GM19035 (cell line): ENCODE data around the gene PCYT1A.
"Not testable (repeated sequence)": the region's sequence is repeated elsewhere in the genome, so short reads cannot be mapped to it uniquely, and the experiment has no call there.

Experiments used
- ATAC-seq: cut with Tn5 transposase; IDR thresholded peaks from one replicate; pipeline ENCODE4 v1.9.1; 2021; ENCODE audit not compliant: unreplicated experiment

The PCYT1A gene

DNA sequence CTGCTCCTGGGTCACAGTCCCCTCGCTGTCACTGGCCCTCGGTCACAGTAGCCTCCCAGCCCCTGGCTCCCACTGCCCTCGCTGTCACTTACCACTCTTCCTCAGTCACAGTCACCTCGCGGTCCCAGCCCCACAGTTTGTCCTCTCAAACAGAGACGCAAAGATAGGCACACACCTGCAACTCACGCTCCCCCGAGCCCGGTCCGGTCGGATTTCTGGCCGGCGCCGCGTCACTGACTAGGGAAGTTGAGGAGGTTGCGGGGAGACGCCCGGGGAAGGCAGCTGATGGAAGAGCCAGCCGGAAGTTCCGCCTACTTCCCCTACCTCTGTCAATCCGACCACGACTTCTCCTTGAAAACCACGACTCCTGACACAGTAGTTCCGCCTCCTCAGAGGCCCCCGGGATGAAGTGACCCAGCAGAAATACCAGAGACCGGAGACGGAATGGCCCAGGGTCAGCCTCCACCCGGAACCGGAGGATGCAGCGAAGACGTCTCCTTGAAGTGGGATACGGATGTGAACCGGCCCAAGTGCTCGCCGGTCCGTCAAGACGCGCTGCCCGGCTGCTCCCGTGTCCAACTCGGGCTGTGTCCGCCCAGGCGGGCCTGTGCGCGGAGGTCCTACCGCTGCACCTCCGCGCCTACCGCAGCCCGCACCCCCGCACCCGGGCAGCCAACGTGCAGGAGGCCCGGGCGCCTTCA is at the start of gene PCYT1A:
Gene PCYT1A, minus strand, starts transcription at position 287 of the 701 bp plus-strand sequence. CDS start 17,195 bp downstream, outside the sequence.
- ATAC-seq, result peak; percentile 86

DNA sequence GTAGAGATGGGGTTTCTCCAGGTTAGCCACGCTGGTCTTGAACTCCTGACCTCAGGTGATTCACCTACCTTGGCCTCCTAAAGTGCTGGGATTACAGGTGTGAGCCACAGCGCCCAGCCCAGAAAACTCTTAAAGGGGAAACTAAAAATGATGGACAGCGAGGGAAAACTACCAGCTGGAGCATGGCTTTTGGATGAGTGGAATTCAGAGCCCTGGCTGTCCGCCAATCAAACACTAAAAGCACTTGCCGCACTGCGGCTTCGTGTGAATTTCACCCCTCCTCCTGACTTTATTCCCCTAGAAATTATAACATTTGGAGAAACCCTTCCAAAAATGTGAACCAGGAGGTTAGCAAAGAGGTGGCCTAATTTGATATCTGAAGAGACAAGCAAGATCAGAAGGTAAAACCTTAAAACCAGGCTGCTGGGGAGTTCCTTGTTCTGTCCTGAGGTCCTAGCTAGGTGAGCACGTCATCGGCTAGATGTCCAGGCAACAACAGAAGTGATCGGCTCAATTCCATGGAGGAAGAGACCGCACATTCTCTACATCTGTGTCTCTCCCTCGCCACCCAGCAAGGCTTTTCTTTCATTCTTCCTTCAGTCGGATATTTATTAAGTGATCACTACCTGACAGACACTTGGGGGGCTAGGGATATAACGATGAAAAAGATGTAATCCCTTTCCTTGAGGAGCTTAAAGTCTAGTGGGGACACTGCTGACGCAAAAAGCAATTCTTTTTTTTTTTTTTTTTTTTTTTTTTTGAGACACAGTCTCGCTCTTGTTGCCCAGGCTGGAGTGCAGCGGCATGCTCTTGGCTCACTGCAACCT is 49.0 kb upstream of the PCYT1A start:
- ATAC-seq, result no peak

DNA sequence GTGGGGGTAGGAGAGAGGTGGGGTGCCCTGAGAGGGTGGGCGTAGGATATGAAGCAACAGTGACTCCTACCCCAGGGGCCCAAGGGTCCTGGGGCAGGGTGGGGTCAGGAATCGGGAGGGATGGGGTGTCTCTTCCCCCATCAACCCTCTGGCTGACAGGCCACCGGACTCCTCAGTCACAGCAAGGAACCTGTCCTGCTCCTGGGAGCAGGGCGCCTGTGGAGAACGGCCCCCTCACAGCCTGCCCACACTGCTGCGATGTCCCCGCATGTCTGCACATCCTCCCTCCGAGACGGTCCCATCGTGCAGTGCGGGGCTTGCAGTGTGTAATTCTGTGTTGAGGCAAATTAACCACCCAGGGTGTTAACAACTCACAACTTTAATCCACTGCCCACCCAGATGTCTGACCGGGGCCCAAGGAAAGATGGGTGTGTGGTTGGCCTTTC is 48.0 kb upstream of the PCYT1A start:
- ATAC-seq, result no peak

DNA sequence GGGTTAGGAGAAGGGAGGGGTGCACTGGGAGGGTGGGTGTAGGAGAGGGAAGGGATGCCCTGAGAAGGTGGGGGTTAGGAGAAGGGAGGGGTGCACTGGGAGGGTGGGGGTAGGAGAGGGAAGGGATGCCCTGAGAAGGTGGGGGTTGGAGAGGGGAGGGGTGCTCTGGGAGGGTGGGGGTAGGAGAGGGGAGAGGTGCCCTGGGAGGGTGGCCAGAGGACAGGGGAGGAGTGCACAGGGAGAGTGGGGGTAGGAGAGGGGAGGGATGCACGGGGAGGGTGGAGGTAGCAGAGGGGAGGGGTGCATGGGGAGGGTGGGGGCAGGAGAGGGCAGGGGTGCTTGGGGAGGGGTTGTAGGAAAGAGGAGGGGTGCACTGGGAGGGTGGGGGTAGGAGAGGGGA is 47.5 kb upstream of the PCYT1A start:
- ATAC-seq, result no peak

DNA sequence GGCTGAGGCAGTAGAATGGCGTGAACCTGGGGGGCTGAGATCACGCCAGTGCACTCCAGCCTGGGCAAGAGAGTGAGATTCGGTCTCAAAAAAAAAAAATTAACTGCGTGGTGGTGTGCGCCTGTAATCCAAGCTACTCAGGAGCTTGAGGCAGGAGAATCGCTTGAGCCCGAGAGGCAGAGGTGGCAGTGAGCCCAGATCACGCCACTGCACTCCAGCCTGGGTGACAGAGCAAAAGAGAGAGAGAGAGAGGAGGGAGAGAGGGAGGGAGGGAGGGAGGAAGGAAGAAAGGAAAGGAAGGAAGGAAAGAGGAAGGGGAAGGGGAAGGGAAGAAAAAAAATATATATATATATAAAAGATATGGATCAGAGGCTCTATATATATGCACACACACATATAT is 44.6 kb upstream of the PCYT1A start:
- no peak for ATAC-seq

DNA sequence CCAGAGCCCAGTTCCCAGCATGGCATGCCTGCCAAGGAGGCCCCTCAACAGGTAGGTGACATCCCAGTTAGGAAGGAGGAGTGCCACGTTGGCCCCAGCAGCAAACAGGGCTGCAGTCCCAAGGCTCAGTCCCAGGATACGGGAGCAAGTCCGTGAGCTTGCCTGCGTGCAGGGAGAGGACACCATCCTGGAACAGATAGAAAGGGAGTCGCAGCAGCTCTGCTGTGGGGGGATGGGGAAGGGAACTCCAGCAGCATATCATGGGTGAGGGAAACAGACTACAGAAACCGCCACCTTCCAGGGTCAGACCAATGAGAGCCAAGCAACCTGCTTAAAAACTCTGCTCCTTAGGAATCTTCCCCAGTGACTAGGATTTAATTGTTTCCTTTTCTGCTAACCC is 39.9 kb upstream of the PCYT1A start:
- no peak for ATAC-seq

DNA sequence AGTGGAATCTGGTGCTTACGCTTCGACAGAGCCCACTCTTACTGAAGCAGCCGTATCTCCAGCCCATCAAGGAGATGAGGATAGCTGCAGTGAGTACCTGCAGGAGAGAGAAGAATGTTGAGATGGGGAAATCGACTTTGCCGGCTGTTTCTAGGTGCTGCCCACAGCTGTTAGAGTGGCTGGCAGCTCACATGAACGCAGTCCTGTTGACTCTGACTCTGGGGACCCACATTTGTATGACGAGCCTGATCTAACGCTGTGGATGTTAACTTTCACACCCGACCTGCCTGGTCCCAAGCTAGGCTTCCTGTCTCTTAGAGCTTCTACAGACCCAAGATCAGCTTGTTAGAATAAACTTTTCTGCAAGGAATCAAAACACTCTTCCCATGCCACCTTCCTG is 39.4 kb upstream of the PCYT1A start:
- ATAC-seq, result no peak

DNA sequence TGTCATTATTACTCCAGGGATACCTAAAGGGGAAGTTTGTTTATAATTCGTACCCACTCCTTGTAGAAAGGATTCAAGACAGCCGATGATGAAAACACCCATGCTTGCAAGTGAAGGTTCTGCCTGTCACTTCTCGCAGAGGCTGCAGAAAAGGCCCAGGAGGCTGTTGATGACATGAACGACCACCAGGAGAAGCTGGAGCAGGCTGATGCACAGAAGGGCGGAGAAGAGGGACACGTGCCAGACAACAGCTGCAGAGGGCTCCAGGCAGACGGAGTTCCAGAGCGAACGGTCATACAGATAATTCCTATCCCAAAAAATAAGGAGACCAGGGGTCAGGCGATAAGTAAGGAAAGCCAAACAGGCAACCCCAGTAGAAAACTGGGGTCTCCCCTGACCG is 36.2 kb upstream of the PCYT1A start:
- no peak for ATAC-seq

DNA sequence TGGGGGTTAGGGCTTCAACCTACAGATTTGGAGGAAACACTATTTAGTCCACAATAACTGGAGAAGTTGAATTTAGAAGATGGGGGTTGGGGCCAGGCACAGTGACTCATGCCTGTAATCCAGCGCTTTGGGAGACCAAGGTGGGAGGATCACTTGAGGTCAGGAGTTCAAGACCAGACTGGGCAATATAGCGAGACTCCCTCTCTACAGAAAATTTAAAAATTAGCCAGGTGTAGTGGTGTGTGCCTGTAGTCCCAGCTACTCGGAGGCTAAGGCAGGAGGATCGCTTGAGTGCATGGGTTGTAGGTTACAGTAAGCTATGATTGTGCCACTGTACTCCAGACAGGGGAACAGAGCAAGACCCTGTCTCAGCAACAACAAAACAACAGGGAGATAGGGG is 35.5 kb upstream of the PCYT1A start:
- ATAC-seq, result no peak

DNA sequence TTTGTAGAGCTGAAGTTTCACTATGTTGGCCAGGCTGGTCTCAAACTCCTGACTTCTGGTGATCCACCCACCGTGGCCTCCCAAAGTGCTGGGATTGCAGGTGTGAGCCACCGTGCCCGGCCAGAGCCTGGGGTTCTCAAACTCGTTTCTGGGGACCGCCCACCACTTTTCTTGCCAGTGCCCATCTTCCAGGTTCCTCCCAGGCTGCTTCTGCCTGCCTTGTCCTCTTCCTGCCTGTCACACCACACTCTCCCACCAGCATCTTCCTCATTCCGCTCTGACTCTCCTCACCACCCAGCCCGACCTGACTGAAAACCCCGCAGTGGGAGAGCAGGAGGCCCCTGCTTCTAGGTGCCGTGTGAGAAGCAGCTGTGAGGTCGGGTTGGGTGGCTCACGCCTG is 33.6 kb upstream of the PCYT1A start:
- ATAC-seq, result no peak

DNA sequence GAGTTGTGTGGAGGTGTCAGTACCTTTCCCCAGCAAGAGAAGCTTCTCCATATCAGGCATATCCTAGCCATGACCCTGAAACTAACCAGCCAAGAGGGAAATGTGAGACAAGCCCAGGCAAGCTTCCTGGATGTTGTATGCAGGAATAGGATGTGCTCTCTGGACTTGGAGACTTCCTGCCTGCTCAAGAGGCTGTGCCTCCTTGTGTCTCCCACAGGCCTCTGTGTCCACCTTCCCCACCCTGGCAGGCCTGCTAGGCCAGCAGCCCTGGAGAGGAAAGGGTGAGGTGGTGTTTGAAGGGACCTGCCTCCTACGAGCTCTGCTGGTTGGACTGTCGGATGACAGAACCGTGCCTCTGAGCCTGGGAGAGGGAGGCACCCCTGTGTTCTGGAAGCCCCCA is 32.6 kb upstream of the PCYT1A start:
- ATAC-seq, result no peak

DNA sequence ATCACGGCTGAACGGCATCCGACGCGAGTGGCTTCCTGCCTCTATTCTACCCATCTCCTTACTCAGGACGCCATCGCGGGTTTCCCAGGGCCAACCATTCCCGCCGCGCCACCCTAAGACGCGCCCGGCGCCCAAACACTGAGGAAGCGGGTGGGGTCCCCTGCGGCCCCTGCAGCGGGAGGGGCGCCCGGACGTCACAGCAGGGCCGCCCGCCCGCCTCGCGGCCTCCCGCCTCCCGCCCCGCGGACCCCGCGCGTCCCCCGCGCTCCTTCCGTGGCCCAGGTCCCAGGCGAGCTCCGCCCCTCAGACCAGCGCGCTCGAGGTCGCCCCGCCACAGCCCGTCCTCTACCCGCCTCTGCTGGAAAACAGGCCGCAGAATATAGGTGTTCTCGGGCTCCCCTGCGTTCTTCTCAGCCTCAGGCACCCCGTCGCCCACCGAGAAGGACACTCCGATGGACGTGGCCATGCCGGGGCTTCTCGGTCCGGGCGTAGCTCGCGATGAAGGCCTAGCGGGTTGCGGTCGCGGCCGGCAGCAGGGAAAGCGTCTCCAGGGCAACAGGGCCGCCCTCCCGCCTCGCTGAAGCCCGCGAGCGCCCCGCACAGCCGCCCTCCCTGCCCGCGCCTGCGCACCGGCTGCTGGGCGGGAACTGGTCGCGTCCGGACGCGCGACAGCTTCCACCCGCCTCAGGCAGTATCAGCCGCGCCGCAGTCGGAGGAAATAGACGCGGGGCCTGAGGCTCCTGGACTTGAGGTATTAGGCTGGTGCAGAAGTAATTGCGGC is 30.4 kb upstream of the PCYT1A start, which contains the start of gene DYNLT2B:
Gene DYNLT2B, minus strand, starts transcription at position 554 of the 781 bp plus-strand sequence. Its CDS starts 88 bp downstream, at position 466.
- peak; percentile 86 for ATAC-seq

DNA sequence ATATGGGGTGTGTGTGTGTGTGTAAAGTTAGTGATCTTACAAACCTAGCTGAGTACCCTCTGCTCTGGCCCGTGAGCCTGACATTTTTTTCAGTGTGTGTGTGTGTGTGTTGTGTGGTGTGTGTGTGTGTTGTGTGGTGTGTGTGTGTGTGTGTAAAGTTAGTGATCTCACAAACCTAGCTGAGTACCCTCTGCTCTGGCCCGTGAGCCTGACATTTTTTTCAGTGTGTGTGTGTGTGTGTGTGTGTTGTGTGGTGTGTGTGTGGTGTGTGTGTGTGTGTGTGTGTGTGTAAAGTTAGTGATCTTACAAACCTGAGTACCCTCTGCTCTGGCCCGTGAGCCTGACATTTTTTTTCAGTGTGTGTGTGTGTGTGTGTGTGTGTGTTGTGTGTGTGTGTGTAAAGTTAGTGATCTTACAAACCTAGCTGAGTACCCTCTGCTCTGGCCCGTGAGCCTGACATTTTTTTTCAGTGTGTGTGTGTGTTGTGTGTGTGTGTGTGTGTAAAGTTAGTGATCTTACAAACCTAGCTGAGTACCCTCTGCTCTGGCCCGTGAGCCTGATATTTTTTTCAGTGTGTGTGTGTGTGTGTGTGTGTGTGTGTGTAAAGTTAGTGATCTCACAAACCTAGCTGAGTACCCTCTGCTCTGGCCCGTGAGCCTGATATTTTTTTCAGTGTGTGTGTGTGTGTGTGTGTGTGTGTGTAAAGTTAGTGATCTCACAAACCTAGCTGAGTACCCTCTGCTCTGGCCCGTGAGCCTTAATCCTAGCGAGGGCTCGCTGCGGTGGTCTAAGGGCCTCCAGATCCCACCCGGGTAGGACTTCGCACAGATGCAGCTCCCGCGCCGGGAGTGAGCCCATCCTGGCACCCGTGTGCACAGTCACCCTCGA is 29.5 kb upstream of the PCYT1A start:
- ATAC-seq, result not testable (repeated sequence)

DNA sequence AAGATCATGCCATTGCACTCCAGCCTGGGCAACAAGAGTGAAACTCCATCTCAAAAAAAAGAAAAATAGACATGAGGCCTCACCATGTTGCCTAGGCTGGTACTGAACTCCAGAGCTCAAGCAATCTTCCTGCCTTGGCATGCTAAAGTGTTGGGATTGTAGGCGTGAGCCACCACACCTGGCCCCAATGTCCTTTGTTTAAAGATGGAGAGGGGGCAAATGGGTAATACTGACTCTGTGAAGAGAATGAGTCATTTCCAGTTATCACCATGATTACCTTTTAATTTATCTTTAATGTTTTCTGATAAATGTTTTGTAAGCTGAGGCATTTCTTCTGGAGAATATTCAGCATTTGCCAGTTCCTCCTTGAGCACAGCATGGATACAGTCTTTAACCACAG is 28.3 kb upstream of the PCYT1A start:
- no peak for ATAC-seq

DNA sequence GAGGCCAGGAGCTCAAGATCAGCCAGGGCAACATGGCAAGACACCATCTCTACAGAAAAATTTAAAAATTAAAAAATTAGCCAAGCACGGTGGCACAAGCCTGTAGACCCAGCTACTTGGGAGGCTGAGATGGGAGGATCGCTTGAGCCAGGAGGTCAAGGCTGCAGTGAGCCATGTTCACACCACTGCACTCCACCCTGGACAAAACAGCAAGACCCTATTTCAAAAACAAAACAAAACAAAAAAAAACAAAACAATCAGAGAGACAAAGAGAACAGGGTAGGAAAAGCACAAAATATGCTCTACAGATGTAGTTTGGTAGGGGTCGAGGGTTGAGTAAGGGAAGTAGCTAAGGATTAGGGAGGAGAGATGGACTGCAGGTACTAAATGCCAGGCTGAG is 27.1 kb upstream of the PCYT1A start:
- no peak for ATAC-seq

DNA sequence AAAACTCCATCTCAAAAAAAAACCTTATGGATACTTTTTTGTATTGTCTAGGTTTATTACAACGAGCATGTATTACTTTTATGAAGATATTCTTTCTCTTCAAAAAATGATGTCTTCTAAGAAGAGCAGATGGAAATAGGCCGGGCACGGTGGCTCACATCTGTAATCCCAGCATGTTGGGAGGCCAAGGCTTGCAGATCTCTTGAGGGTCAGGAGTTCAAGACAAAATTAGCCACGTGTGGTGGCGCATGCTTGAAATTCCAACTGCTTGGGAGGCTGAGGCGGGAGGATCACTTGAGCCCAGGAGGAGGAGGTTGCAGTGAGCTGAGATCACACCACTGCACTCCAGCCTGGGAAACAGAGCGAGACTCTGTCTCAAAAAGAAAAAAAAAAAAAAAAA is 26.6 kb upstream of the PCYT1A start:
- not testable (repeated sequence) for ATAC-seq

DNA sequence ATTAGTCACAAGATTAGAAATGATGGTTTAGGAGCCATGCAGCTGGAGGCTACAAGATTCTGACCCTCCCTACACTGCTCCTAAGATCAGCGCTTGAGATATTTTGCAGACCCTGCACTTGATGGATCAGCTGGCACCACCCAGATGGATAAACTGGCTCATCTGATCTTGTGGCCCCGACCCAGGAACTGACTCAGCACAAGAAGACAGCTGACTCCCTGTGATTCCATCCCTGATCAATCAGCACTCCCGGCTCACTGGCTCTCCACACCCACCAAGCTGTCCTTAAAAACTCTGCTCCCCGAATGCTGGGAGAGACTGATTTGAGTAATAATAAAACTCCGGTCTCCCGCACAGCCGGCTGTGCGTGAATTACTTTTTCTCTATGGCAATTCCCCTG is 15.4 kb upstream of the PCYT1A start:
- not testable (repeated sequence) for ATAC-seq

DNA sequence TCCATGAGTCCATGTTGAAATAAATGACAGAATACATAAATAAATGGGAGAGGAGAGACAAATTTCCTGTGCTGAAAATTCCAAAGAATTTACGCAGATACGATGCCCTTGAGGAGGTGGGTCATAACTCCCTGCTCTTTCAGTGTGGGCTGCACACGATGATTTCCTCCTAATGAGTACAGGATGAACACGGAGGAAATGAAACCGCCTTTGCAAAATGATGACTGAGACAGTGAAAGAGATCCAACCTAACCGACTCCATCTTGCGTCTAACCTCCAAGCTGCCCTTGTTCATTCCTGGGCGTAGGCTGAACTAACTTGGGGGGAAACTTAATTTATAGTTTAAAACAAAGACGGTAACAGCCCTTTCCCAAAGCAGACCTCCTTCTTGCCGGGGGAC is 15.0 kb upstream of the PCYT1A start:
- not testable (repeated sequence) for ATAC-seq

DNA sequence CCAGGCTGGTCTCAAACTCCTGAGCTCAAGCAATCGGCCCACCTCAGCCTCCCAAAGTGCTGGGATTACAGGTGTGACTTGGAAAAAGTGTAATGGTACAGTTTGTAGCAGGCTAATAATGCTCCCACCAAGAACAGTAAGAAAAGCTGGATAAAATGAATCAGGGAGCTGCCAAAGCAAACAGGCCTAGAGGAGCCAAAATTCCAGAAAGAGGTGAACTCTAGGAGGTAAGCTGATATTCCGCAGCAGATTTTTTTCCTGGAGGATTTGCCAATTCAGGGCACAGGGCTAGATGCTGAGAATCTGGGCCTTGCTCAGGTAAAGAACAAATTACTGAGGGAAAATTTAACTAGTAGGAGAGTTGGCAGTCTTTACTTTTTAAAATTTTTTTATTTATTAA is 11.0 kb upstream of the PCYT1A start:
- ATAC-seq, result no peak

DNA sequence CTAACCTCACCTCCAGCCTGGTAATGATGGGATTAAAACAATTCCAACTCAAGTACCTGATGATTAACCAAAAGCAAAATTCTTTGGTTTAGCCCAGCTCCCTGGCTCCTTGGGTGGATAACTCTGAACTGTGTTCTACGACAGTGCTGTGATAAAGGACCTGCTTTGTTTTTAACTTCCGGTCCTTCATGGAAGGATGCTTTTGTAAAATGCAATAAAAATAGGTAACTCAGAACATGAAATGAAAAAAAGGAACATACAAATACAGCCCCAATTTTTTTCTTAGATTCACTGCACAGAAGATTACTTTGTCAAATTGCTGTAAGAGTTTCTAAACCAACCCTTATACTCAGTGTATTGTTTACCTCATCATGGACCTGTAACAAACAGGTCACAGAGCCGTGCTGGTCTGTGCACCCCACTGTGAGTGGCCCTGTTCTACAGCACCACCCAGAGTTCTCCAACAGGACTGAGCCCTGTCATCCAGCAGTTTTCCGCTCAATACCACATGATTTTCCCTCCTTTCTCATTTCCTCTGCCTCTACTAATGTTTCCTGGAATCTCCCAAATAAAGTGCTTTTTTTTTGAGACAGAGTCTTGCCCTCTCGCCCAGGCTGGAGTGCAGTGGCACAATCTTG is 4.9 kb upstream of the PCYT1A start:
- no peak for ATAC-seq
